Activated CD4-positive, alpha-beta T cell treated with anti-CD3 and anti-CD28 coated beads for 36 hours (primary cell): ENCODE data around the gene INTS6L. TPM values are rescaled to one million over a fixed set of nuclear protein-coding genes. Genes with fewer than 3 reads are reported as not detected.
A peak's percentile ranks its signal among the peaks of the same experiment; 100 is the strongest.

Experiments used
- ATAC-seq: fragments of 200-7000 bp; cut with Tn5 transposase; one replicate; pipeline ENCODE4 v1.10.0; 2021; ENCODE audit warnings: mild to moderate bottlenecking, moderate library complexity
- CTCF ChIA-PET: fragments of 350-600 bp; sonication (Branson Sonifier 250); formaldehyde crosslinking; loops from one replicate; lab custom pipeline; 2021; ENCODE audit warnings: antibody characterized with exemption; lab: Charles Lee
- POLR2A ChIA-PET: fragments of 350-600 bp; sonication (Branson Sonifier 250); formaldehyde crosslinking; loops from one replicate; lab custom pipeline; 2021; ENCODE audit warnings: antibody characterized with exemption, inconsistent platforms; lab: Charles Lee
- DNase-seq: peaks from one replicate; pipeline ENCODE4 v3.0.0-alpha.2; 2020
- H3K27ac Mint-ChIP-seq: one replicate; pipeline ENCODE4 v1.8.0; 2021; ENCODE audit warnings: mixed read lengths
- H3K27me3 Mint-ChIP-seq: one replicate; pipeline ENCODE4 v1.8.0; 2021; ENCODE audit warnings: mixed read lengths
- H3K36me3 Mint-ChIP-seq: one replicate; pipeline ENCODE4 v1.8.0; 2021; ENCODE audit warnings: low read depth, mixed read lengths
- H3K4me1 Mint-ChIP-seq: one replicate; pipeline ENCODE4 v1.8.0; 2021; ENCODE audit warnings: mixed read lengths
- H3K4me3 Mint-ChIP-seq: one replicate; pipeline ENCODE4 v1.8.0; 2021; ENCODE audit warnings: mild to moderate bottlenecking, moderate library complexity, mixed read lengths
- H3K9me3 Mint-ChIP-seq: one replicate; pipeline ENCODE4 v1.8.0; 2021; ENCODE audit warnings: low read depth, mixed read lengths
- intact Hi-C, 2 experiments: fragments of 100-400 bp; cut with DNase I in 1 of 2; cut with micrococcal nuclease in 1 of 2; formaldehyde crosslinking; loops; one replicate each; pipeline versions ENCODE4 v1.14.2 to v1.15.1; 2022 to 2024; cut with DNase I, micrococcal nuclease
- total RNA-seq, 2 experiments: library from RNA; stranded (reverse); gene quantifications; one replicate each; pipeline ENCODE4 v1.2.3, GENCODE V29; 2021

Gene INTS6L, protein sequence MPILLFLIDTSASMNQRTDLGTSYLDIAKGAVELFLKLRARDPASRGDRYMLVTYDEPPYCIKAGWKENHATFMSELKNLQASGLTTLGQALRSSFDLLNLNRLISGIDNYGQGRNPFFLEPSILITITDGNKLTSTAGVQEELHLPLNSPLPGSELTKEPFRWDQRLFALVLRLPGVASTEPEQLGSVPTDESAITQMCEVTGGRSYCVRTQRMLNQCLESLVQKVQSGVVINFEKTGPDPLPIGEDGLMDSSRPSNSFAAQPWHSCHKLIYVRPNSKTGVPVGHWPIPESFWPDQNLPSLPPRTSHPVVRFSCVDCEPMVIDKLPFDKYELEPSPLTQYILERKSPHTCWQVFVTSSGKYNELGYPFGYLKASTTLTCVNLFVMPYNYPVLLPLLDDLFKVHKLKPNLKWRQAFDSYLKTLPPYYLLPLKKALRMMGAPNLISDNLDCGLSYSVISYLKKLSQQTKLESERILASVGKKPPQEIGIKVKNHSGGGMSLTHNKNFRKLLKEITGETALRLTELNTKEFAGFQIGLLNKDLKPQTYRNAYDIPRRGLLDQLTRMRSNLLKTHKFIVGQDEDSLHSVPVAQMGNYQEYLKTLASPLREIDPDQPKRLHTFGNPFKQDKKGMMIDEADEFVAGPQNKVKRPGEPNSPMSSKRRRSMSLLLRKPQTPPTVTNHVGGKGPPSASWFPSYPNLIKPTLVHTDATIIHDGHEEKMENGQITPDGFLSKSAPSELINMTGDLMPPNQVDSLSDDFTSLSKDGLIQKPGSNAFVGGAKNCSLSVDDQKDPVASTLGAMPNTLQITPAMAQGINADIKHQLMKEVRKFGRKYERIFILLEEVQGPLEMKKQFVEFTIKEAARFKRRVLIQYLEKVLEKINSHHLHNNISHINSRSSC
- total RNA-seq = 10 to 100 TPM; 24.1 to 26.0 TPM

DNA sequence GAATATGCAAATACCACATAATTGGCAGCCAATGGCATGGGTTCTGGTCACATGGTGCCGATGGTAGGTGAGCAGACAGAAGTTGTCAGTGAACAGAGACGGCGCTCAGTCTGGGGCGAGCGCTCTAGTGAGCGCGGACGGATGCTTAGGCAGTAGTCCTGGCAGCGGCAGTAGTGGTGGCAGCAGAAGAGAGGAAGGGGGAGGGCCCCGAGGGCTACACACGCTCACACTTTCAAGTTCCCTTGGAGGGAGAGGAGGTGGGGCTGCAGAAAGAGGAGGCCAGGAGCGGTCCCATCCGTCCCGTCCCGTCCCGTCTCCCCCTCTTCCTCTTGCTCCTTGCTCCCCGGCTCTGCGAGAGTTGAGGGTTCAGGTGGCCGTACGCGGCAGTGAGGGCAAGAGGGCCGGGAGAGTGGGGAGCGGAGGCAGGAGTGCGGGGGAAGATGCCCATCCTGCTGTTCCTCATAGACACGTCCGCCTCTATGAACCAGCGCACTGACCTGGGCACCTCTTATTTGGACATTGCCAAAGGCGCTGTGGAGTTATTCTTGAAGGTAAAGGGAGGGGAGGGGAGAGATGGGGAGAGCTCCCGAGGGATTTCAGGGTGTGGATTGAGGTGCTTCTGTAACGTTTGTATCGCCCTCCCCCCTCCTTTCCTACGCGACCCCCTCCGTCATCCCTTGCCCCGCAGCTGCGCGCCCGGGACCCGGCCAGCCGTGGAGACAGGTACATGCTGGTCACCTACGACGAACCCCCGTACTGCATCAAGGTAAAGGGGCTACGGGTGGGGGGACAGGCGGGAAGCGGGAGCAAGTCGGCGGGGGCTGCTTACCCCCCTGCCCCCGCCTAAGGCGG lies at the start of gene INTS6L:
Gene INTS6L, plus strand, starts transcription at position 108 of the 852 bp plus-strand sequence. Its CDS starts 333 bp downstream, at position 441.
- no peaks in the 10 kb centered on the region for H3K9me3 Mint-ChIP-seq
- peak within 1 kb of the TSS; percentile 99 for H3K4me3 Mint-ChIP-seq

DNA sequence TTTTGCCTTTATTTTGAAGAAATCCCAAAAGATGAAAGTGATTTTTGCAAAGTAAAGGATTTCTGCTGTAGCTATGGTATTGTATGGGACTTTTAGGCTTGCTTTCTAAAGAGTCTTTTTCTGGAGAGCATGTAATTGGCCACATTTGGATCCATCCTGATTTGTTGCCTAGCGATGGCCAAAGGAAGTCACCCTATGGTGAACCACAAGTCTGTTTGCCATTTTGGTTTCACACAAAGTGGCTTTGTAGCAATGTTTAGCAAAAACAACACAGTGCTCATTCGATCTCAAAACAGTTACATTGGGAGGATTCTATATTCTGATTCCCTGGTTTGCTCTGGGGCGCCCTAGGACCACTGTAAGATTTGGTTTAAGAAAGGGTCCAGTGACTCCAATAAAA lies 44.1 kb upstream of the INTS6L start:
- H3K9me3 Mint-ChIP-seq = no peaks in the 10 kb centered on the region
- no peak overlapping the region for H3K27ac Mint-ChIP-seq
- POLR2A ChIA-PET = no interaction called here
- no peaks in the 10 kb centered on the region for H3K36me3 Mint-ChIP-seq
- H3K4me1 Mint-ChIP-seq = peaks cover 2% of the 10 kb centered on the region
- intact Hi-C loops = loop anchor here (5.0 to 10.0 kb wide), 2 partner anchors 129 to 512 kb away; no protein-coding TSS in a partner anchor
- H3K4me3 Mint-ChIP-seq = no peak overlapping the region
- CTCF ChIA-PET = no interaction called here
- no peak for ATAC-seq
- no peak for DNase-seq
- H3K27me3 Mint-ChIP-seq = no peaks in the 10 kb centered on the region

More for the DNA sequence above, at the start of gene INTS6L:
- H3K4me1 Mint-ChIP-seq = peaks cover 33% of the 10 kb centered on the region
- H3K27me3 Mint-ChIP-seq = no peaks in the 10 kb centered on the region
- intact Hi-C loops = loop anchor here (1.0 to 10.0 kb wide), 12 partner anchors 36 to 1344 kb away; partner anchors contain the start of genes FHL1 (in 1 of the 2), HTATSF1 (in 1 of the 2), RTL8A (in 1 of the 2) and SLC9A6 (in 1 of the 2)
- peak; percentile 89 for DNase-seq
- ChIA-PET POLR2A (no interaction called here), CTCF (no interaction called here)
- peak within 1 kb of the TSS; percentile 99 for H3K27ac Mint-ChIP-seq
- ATAC-seq = peak; percentile 77
- H3K36me3 Mint-ChIP-seq = peaks cover 16% of the 10 kb centered on the region

DNA sequence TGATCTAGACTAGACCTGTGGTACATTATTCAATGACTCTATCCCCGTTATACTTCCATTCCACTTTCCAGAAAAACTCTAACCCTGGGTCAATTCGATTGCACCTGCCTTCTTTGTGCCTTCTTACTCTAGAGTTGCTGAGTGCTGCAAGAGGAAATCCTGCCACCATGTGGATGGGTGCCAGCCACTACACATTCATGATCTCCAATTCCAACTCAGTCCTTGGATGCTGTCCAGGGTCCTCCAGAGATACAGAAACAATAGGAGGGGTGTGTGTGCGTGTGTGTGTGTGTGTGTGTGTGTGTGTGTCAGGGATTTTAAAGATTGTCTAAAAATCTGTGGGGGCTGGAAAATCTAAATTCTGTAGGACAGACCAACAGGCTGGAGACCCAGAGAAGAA lies 42.9 kb upstream of the INTS6L start:
- CTCF ChIA-PET = no interaction called here
- no peaks in the 10 kb centered on the region for H3K36me3 Mint-ChIP-seq
- POLR2A ChIA-PET = no interaction called here
- DNase-seq (peak; percentile 63), ATAC-seq (peak; percentile 77)
- H3K27me3 Mint-ChIP-seq = no peaks in the 10 kb centered on the region
- H3K4me1 Mint-ChIP-seq = peaks cover 2% of the 10 kb centered on the region
- no peak overlapping the region for H3K27ac Mint-ChIP-seq
- intact Hi-C loops = loop anchor here (5.0 to 10.0 kb wide), 2 partner anchors 130 to 513 kb away; no protein-coding TSS in a partner anchor
- no peaks in the 10 kb centered on the region for H3K9me3 Mint-ChIP-seq
- H3K4me3 Mint-ChIP-seq = no peak overlapping the region

DNA sequence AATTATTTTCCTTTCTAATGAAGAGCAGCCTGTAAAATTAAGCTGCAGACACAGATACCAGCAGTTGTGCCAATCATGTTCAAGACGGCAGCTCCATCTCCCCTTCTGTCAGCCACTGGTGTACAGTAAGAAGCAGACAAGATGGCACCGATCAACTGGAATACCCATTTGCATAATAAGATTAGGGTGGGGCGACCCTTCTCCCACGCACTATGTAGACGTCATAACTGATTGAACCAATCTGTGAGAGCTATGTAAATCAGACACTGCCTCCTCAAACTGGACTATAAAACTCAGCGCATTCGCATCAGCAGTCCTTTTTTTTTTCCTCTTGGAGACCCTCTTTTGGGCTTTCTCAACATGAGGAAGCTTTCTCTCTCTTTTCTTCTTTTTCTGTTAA lies 40.4 kb upstream of the INTS6L start:
- Mint-ChIP-seq H3K36me3 (no peaks in the 10 kb centered on the region), H3K27ac (no peak overlapping the region), H3K27me3 (no peaks in the 10 kb centered on the region), H3K4me1 (peaks cover 2% of the 10 kb centered on the region), H3K4me3 (no peak overlapping the region), H3K9me3 (no peaks in the 10 kb centered on the region)
- CTCF ChIA-PET = interaction anchor here (0.6 to 1.3 kb wide), 3 partner anchors 31 to 117 kb away, joined by 4 to 6 read pairs (median 5); no protein-coding TSS in a partner anchor
- POLR2A ChIA-PET = no interaction called here
- ATAC-seq (no peak), DNase-seq (no peak)
- intact Hi-C loops = no loop called here

DNA sequence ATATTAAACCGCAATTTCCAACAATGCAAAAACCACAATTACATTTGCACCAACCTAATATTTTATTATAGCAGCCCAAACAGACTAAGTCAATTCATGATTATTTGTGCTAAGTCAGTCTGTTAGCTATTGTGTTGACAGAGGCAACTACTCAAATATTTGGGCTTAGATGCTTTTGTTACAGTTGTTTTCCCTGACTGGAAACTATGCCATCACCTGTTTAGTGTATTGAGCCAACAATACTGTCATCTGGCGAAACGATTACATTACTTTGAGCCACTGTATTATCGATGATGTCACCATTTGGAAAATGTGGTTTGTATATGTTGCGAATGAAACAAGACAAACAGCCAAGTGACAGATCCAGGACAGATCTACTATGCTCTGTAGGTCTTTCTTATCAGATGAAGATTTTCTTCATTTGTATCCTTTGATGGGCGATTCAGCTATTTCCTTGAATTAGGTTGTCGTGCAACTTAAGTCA lies 38.7 kb upstream of the INTS6L start:
- no peak for ATAC-seq
- H3K4me1 Mint-ChIP-seq = peaks cover 2% of the 10 kb centered on the region
- H3K36me3 Mint-ChIP-seq = no peaks in the 10 kb centered on the region
- POLR2A ChIA-PET = no interaction called here
- no peaks in the 10 kb centered on the region for H3K27me3 Mint-ChIP-seq
- no peaks in the 10 kb centered on the region for H3K9me3 Mint-ChIP-seq
- CTCF ChIA-PET = interaction anchor here (0.6 to 0.7 kb wide), 2 partner anchors 11 to 71 kb away, joined by 3 read pairs; no protein-coding TSS in a partner anchor
- H3K27ac Mint-ChIP-seq = no peak overlapping the region
- no peak overlapping the region for H3K4me3 Mint-ChIP-seq
- intact Hi-C loops = no loop called here
- DNase-seq = no peak

DNA sequence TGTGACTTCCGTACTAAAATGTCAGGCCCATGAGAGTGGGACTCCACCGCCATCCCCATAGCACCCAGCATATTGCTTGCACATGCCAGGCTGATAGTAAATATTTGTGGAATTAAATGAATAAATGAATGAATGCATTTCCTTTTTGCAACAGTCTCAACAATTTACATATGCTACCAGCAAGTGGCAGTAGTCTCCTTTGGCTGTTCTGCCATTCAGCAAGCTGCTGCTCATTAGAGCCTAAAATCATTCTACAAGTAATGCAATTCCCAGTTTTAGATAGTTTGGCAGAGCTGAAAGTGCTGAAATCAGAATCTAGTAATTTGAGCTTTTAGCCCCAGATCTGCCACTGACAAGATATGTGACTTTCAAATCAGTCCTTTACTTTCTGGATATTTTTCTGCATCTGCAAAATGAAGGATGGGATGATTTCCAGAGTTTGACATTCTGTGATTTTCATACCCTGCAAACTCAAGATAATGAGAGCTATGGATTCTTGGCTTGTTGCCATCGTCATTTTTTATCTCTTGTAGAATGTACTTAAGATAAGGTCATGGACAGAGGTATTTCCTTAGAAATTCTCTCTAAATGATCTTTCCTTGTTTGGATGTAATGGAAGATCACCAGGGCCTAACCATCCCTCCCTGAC lies 35.7 kb upstream of the INTS6L start:
- Mint-ChIP-seq H3K4me1 (peaks cover 3% of the 10 kb centered on the region), H3K9me3 (no peaks in the 10 kb centered on the region), H3K27me3 (no peaks in the 10 kb centered on the region), H3K27ac (no peak overlapping the region), H3K36me3 (no peaks in the 10 kb centered on the region), H3K4me3 (no peak overlapping the region)
- CTCF ChIA-PET = interaction anchor here (0.6 to 1.1 kb wide), 9 partner anchors 10 to 481 kb away, joined by 3 to 6 read pairs (median 3); no protein-coding TSS in a partner anchor
- intact Hi-C loops = loop anchor here (1.0 to 5.0 kb wide), 5 partner anchors 36 to 213 kb away; partner anchors contain the start of gene INTS6L (in 1 of the 2)
- ATAC-seq = no peak
- peak; percentile 27 for DNase-seq
- POLR2A ChIA-PET = no interaction called here

DNA sequence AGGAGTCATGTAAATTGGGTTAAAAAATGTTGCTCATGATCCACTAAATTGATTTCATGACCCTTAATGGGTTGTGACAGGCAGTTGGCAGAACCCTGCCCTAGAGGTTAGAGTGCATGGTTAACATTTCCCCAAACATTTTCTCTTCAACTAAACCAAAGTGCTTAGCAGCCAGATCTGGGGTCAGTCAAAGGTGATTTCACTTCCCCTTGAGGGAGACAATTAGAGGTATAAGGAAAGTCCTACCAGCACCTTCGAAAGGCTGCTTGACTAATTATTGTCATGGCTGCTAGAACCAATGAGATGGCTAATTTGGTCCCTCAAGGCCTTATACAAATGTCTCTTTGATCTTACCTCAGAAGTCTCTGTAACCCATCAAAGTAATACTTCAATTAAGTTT lies 30.9 kb upstream of the INTS6L start:
- no peaks in the 10 kb centered on the region for H3K36me3 Mint-ChIP-seq
- CTCF ChIA-PET = interaction anchor here (0.8 kb wide), 1 partner anchor 82 kb away, joined by 3 read pairs; no protein-coding TSS in a partner anchor
- no peak overlapping the region for H3K4me3 Mint-ChIP-seq
- no peaks in the 10 kb centered on the region for H3K9me3 Mint-ChIP-seq
- no peak for ATAC-seq
- no peak for DNase-seq
- no peak overlapping the region for H3K27ac Mint-ChIP-seq
- POLR2A ChIA-PET = no interaction called here
- intact Hi-C loops = loop anchor here in 1 of 2 experiments (5.0 kb wide), 1 partner anchor 208 kb away; no protein-coding TSS in a partner anchor
- peaks cover 12% of the 10 kb centered on the region for H3K4me1 Mint-ChIP-seq
- H3K27me3 Mint-ChIP-seq = no peaks in the 10 kb centered on the region

DNA sequence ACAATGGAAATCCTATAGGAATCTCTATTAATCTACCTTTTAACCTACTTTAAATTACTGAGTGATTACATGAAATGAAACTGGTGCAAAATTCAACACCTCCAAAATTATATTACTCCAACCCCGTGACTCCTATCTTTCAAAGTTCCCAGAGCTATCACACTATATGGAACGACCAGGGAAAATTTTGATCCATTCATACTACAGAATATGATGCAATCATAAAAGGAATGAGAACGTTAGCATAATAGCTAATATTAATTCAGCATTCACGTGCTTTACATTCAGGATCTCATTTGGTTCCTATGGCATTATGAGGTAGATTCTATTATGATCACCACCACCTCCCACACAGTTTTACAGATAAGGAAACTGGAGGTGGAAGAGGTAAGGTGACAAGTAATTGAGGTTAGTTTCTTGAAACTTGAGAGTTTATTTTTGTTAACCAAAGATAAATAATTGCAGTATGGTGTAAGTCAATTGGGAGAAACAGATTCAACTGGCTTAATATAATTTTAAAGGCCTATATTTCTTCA lies 29.4 kb upstream of the INTS6L start:
- ATAC-seq (no peak), DNase-seq (no peak)
- ChIA-PET CTCF (no interaction called here), POLR2A (no interaction called here)
- Mint-ChIP-seq H3K27ac (no peak overlapping the region), H3K4me3 (no peak overlapping the region), H3K4me1 (peaks cover 12% of the 10 kb centered on the region), H3K27me3 (no peaks in the 10 kb centered on the region), H3K36me3 (no peaks in the 10 kb centered on the region), H3K9me3 (no peaks in the 10 kb centered on the region)
- intact Hi-C loops = no loop called here

DNA sequence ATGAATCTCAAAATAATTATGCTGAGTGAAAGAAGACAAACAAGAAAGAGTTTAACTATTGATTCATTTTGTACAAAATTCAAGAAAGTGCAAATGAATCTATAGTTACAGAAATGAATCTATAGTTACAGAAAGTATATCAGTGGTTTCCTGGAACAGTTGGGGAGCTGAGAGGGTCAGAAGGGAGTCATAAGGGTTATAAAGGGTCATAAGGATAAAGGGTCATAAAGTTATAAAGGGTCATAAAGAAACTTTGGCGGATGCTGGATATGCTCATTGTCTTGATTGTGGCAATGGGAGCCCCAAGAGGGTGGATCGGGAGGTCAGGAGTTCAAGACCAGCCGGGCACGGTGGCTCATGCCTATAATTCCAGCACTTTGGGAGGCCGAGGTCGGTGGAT lies 26.0 kb upstream of the INTS6L start:
- H3K4me3 Mint-ChIP-seq = no peak overlapping the region
- H3K27me3 Mint-ChIP-seq = no peaks in the 10 kb centered on the region
- no peak overlapping the region for H3K27ac Mint-ChIP-seq
- ChIA-PET POLR2A (no interaction called here), CTCF (interaction anchor here (1.0 kb wide), 1 partner anchor 10 kb away, joined by 3 read pairs; no protein-coding TSS in a partner anchor)
- DNase-seq = no peak
- no peaks in the 10 kb centered on the region for H3K9me3 Mint-ChIP-seq
- ATAC-seq = peak; percentile 19
- H3K36me3 Mint-ChIP-seq = no peaks in the 10 kb centered on the region
- peaks cover 9% of the 10 kb centered on the region for H3K4me1 Mint-ChIP-seq
- intact Hi-C loops = no loop called here

DNA sequence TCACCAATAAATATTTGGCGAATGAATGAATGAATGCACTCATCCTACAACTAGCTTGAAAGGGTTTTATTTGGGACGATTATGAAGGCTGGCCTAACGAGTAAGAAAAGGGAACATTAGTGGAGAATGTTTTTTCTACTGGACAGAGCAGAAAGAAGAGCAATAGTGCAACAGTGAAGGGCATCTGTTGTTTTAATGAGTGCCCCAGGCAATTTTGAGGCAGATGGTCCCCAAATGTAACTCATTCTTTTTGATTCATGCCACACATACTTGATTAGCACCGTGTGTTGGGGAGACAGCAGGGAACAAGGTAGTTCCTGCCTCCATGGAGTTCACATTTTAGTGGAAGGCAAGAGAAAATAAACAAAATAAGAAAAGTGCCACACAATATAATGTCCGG lies 22.7 kb upstream of the INTS6L start:
- Mint-ChIP-seq H3K36me3 (no peaks in the 10 kb centered on the region), H3K27ac (no peak overlapping the region), H3K9me3 (no peaks in the 10 kb centered on the region), H3K4me3 (no peak overlapping the region), H3K27me3 (no peaks in the 10 kb centered on the region), H3K4me1 (peaks cover 4% of the 10 kb centered on the region)
- ATAC-seq = no peak
- no peak for DNase-seq
- POLR2A ChIA-PET = no interaction called here
- CTCF ChIA-PET = no interaction called here
- intact Hi-C loops = no loop called here
